DOHH2 (cell line): ENCODE measurements around the gene NTPCR.

Experiments
- EZH2phosphoT487 ChIP-seq: fragments of 200-600 bp; sonication (generic); IDR thresholded peaks from 2 replicates; pipeline ENCODE4 v1.6.1; 2017; ENCODE audit warnings: borderline replicate concordance, mild to moderate bottlenecking, antibody characterized with exemption, low read length, moderate library complexity, mixed read lengths
- TF ChIP-seq, protein P1 (sequence below): fragments of 200-600 bp; sonication (generic); IDR thresholded peaks from one replicate; pipeline ENCODE4 v1.5.1; 2014; ENCODE audit warnings: antibody characterized with exemption, mild to moderate bottlenecking, low read depth, low read length; ENCODE audit not compliant: poor library complexity, severe bottlenecking

DNA sequence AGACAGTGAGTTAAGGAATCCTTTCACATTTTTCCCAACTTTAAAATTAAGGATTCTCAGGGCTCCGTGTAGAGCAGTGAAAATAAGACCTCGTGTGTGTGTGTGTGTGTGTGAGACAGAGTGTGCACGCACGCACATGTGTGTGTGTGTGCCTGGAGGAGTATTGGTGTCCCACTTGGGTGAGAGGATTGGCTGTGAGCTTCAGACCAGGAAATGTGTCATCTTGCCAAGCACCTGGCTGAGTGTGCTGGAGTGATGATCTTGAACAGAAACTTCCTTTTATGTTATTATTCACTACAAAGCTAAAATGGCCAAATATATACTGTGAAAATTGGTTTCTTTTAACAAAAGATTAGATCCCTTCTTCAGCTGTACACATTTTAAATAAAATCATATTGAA, 35.2 kb upstream of the NTPCR start:
- TF ChIP-seq, protein P1, sequence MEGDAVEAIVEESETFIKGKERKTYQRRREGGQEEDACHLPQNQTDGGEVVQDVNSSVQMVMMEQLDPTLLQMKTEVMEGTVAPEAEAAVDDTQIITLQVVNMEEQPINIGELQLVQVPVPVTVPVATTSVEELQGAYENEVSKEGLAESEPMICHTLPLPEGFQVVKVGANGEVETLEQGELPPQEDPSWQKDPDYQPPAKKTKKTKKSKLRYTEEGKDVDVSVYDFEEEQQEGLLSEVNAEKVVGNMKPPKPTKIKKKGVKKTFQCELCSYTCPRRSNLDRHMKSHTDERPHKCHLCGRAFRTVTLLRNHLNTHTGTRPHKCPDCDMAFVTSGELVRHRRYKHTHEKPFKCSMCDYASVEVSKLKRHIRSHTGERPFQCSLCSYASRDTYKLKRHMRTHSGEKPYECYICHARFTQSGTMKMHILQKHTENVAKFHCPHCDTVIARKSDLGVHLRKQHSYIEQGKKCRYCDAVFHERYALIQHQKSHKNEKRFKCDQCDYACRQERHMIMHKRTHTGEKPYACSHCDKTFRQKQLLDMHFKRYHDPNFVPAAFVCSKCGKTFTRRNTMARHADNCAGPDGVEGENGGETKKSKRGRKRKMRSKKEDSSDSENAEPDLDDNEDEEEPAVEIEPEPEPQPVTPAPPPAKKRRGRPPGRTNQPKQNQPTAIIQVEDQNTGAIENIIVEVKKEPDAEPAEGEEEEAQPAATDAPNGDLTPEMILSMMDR = no peak
- TF ChIP-seq EZH2phosphoT487 = no peak
